H1 (cell line): ENCODE results near the gene HKDC1. TPM values are rescaled to one million over a fixed set of nuclear protein-coding genes. Genes with fewer than 3 reads are reported as not detected.
A peak's percentile ranks its signal among the peaks of the same experiment; 100 is the strongest.

Experiments
- CTCF ChIA-PET: fragments of 300-600 bp; sonication (Branson Sonifier 250); formaldehyde crosslinking; loops from one replicate; lab custom pipeline; 2021; ENCODE audit not compliant: partially characterized antibody; lab: Charles Lee
- POLR2A ChIA-PET: fragments of 300-600 bp; sonication (Branson Sonifier 250); formaldehyde crosslinking; loops from one replicate; lab custom pipeline; 2021; ENCODE audit warnings: inconsistent platforms; ENCODE audit not compliant: partially characterized antibody; lab: Charles Lee
- DNase-seq, 2 experiments: peaks; one replicate each; pipeline versions ENCODE4 v3.0.0 to v3.0.0-alpha.2; 2010 to 2022; ENCODE audit warnings: low spot score in 2 of 2, low read depth in 1 of 2, mixed read lengths in 1 of 2
- FAIRE-seq: peaks from 2 replicates; lab custom pipeline; 2011; peaks lifted over from hg19 to GRCh38; lab: Jason Lieb, UNC
- H2AFZ ChIP-seq: 2 replicates; pipeline ENCODE4 v1.8.1; 2012; ENCODE audit warnings: low read length, inconsistent platforms
- H2AK5ac ChIP-seq: 2 replicates; pipeline ENCODE4 v1.6.1; 2013; ENCODE audit warnings: low read depth, low read length
- H2BK120ac ChIP-seq: replicated peaks from 2 replicates; pipeline ENCODE3; 2013; ENCODE audit warnings: low read depth, low read length, inconsistent platforms
- H2BK12ac ChIP-seq: 2 replicates; pipeline ENCODE4 v1.6.1; 2013; ENCODE audit warnings: low read depth, low read length
- H2BK15ac ChIP-seq: 2 replicates; pipeline ENCODE4 v1.6.1; 2013; ENCODE audit warnings: low read length
- H2BK20ac ChIP-seq: 2 replicates; pipeline ENCODE4 v1.6.1; 2013; ENCODE audit warnings: low read length
- H2BK5ac ChIP-seq: 2 replicates; pipeline ENCODE4 v1.6.1; 2013; ENCODE audit warnings: low read depth, low read length
- H3K14ac ChIP-seq: 2 replicates; pipeline ENCODE4 v1.6.1; 2013; ENCODE audit warnings: inconsistent platforms; ENCODE audit not compliant: insufficient read length
- H3K18ac ChIP-seq: 2 replicates; pipeline ENCODE4 v1.6.1; 2013; ENCODE audit warnings: low read length; ENCODE audit errors: extremely low read depth
- H3K23ac ChIP-seq: 2 replicates; pipeline ENCODE4 v1.6.1; 2013; ENCODE audit warnings: inconsistent platforms; ENCODE audit not compliant: insufficient read length
- H3K23me2 ChIP-seq: 2 replicates; pipeline ENCODE4 v1.6.1; 2013; ENCODE audit warnings: low read depth, low read length
- H3K27ac ChIP-seq: 2 replicates; pipeline ENCODE4 v1.6.1; 2011; ENCODE audit warnings: low read depth, low read length, inconsistent platforms
- H3K27me3 ChIP-seq, 4 experiments: replicated peaks in 1 of 4; 1 replicate in 1 of 4; 2 replicates in 3 of 4; pipeline versions ENCODE4 v1.6.1 to v1.8.1; 2011 to 2013; ENCODE audit warnings: low read length in 3 of 4, mild to moderate bottlenecking in 3 of 4, inconsistent platforms in 2 of 4, mixed read lengths in 2 of 4, moderate library complexity in 1 of 4; ENCODE audit not compliant: control insufficient read depth in 3 of 4, insufficient read depth in 3 of 4; ENCODE audit errors: extremely low read depth in 1 of 4
- H3K36me3 ChIP-seq, 4 experiments: 2 replicates each; pipeline versions ENCODE4 v1.6.1 to v1.8.1; 2011 to 2013; ENCODE audit warnings: mild to moderate bottlenecking in 4 of 4, low read length in 3 of 4, moderate library complexity in 2 of 4, control low read depth in 1 of 4, inconsistent platforms in 1 of 4; ENCODE audit not compliant: insufficient read depth in 4 of 4, control insufficient read depth in 2 of 4
- H3K4ac ChIP-seq: replicated peaks from 2 replicates; pipeline ENCODE3; 2013; ENCODE audit warnings: low read length, low read depth, mixed read lengths, inconsistent platforms; ENCODE audit not compliant: insufficient read length
- H3K4me1 ChIP-seq, 4 experiments: replicated peaks in 1 of 4; 1 replicate in 1 of 4; 2 replicates in 3 of 4; pipeline versions ENCODE4 v1.6.1 to v1.8.1; 2011 to 2013; ENCODE audit warnings: low read length in 3 of 4, inconsistent platforms in 2 of 4, mixed read lengths in 1 of 4; ENCODE audit not compliant: insufficient read depth in 4 of 4, control insufficient read depth in 3 of 4
- H3K4me2 ChIP-seq, 2 experiments: 2 replicates each; pipeline versions ENCODE4 v1.6.1 to v1.8.1; 2011 to 2013; ENCODE audit warnings: low read depth in 2 of 2, low read length in 2 of 2, control low read depth in 1 of 2, inconsistent platforms in 1 of 2, mild to moderate bottlenecking in 1 of 2; ENCODE audit not compliant: insufficient read depth in 1 of 2
- H3K4me3 ChIP-seq, 4 experiments: fragments of 200-600, 300-600 bp in 1 of 4; sonication (generic), shearing (Covaris generic), sonication (Bioruptor Twin) in 1 of 4; 2 replicates each; pipeline versions ENCODE4 v1.5.1 to v1.8.1; 2011 to 2016; ENCODE audit warnings: low read length in 4 of 4, low read depth in 3 of 4, control low read depth in 2 of 4, inconsistent platforms in 2 of 4, mild to moderate bottlenecking in 2 of 4, mixed read lengths in 1 of 4, moderate library complexity in 1 of 4; ENCODE audit not compliant: insufficient read depth in 2 of 4; ENCODE audit errors: extremely low read depth in 1 of 4
- H3K56ac ChIP-seq: replicated peaks from 2 replicates; pipeline ENCODE3; 2013; ENCODE audit warnings: low read depth, mild to moderate bottlenecking, mixed read lengths, low read length, inconsistent platforms; ENCODE audit not compliant: insufficient read length
- H3K79me1 ChIP-seq: 2 replicates; pipeline ENCODE4 v1.6.1; 2013; ENCODE audit warnings: low read depth, low read length, control low read depth
- H3K79me2 ChIP-seq, 2 experiments: 2 replicates each; pipeline versions ENCODE4 v1.6.1 to v1.8.1; 2012 to 2013; ENCODE audit warnings: low read length in 2 of 2, mild to moderate bottlenecking in 2 of 2, inconsistent platforms in 1 of 2; ENCODE audit not compliant: insufficient read depth in 2 of 2, control insufficient read depth in 1 of 2
- H3K9ac ChIP-seq, 4 experiments: replicated peaks in 1 of 4; 1 replicate in 1 of 4; 2 replicates in 3 of 4; pipeline versions ENCODE4 v1.6.1 to v1.8.1; 2011 to 2013; ENCODE audit warnings: low read depth in 3 of 4, low read length in 3 of 4, control low read depth in 2 of 4, mild to moderate bottlenecking in 2 of 4, moderate library complexity in 2 of 4, inconsistent platforms in 1 of 4; ENCODE audit errors: extremely low read depth in 1 of 4
- H3K9me3 ChIP-seq, 2 experiments: 2 replicates each; pipeline versions ENCODE4 v1.6.1 to v1.8.1; 2012 to 2013; ENCODE audit warnings: mild to moderate bottlenecking in 2 of 2, moderate library complexity in 2 of 2, control low read depth in 1 of 2, inconsistent platforms in 1 of 2, low read depth in 1 of 2, low read length in 1 of 2, mixed read lengths in 1 of 2; ENCODE audit not compliant: insufficient read depth in 2 of 2
- H4K20me1 ChIP-seq, 2 experiments: replicated peaks in 1 of 2; 2 replicates each; pipeline versions ENCODE3 to v1.8.1; 2011 to 2013; ENCODE audit warnings: inconsistent platforms in 2 of 2, low read length in 2 of 2, mild to moderate bottlenecking in 1 of 2; ENCODE audit not compliant: insufficient read depth in 2 of 2, control insufficient read depth in 1 of 2
- H4K5ac ChIP-seq: 2 replicates; pipeline ENCODE4 v1.6.1; 2013; ENCODE audit warnings: low read length, low read depth, mixed read lengths, inconsistent platforms; ENCODE audit not compliant: insufficient read length
- H4K8ac ChIP-seq: 2 replicates; pipeline ENCODE4 v1.8.0; 2013; ENCODE audit warnings: mild to moderate bottlenecking, moderate library complexity, low read length, inconsistent platforms; ENCODE audit not compliant: insufficient read depth; ENCODE audit errors: extremely low read depth
- H4K91ac ChIP-seq: replicated peaks from 2 replicates; pipeline ENCODE3; 2013; ENCODE audit warnings: low read length, mixed read lengths, inconsistent platforms; ENCODE audit not compliant: insufficient read length
- CBX5 ChIP-seq: fragments of 300-800, 300-1000 bp; sonication (generic); IDR thresholded peaks from 2 replicates; pipeline ENCODE4 v1.7.1; 2016; ENCODE audit warnings: antibody characterized with exemption, low read length, low read depth
- EP300 ChIP-seq, 2 experiments: IDR thresholded peaks; 1 replicate in 1 of 2; 2 replicates in 1 of 2; pipeline ENCODE4 v1.6.1; 2011 to 2012; ENCODE audit warnings: low read depth in 2 of 2, low read length in 2 of 2, mild to moderate bottlenecking in 2 of 2, borderline replicate concordance in 1 of 2, inconsistent platforms in 1 of 2, moderate library complexity in 1 of 2
- JUN ChIP-seq: IDR thresholded peaks from 2 replicates; pipeline ENCODE4 v1.6.1; 2011; ENCODE audit warnings: low read depth, mild to moderate bottlenecking, improper control_type of control experiment, low read length
- JUND ChIP-seq: IDR thresholded peaks from 2 replicates; pipeline ENCODE4 v1.6.1; 2011; ENCODE audit warnings: mild to moderate bottlenecking, improper control_type of control experiment, low read length
- KDM4A ChIP-seq: IDR thresholded peaks from one replicate; pipeline ENCODE4 v1.7.1; 2012; ENCODE audit warnings: low read depth, mild to moderate bottlenecking, moderate library complexity, low read length, inconsistent platforms; ENCODE audit not compliant: severe bottlenecking
- NANOG ChIP-seq: IDR thresholded peaks from 2 replicates; pipeline ENCODE4 v1.6.1; 2011; ENCODE audit warnings: low read length, low read depth, mild to moderate bottlenecking, inconsistent platforms; ENCODE audit not compliant: insufficient read depth, poor library complexity, severe bottlenecking
- NRF1 ChIP-seq: IDR thresholded peaks from 2 replicates; pipeline ENCODE4 v1.6.1; 2011; ENCODE audit warnings: mild to moderate bottlenecking, low read depth, low read length, improper control_type of control experiment
- RBBP5 ChIP-seq: IDR thresholded peaks from 2 replicates; pipeline ENCODE4 v1.7.1; 2012; ENCODE audit warnings: low read depth, mild to moderate bottlenecking, inconsistent platforms, low read length, moderate library complexity, borderline replicate concordance
- SAP30 ChIP-seq: fragments of 300-600 bp; sonication (generic); IDR thresholded peaks from 2 replicates; pipeline ENCODE4 v1.7.1; 2012; ENCODE audit warnings: low read length, moderate library complexity, mild to moderate bottlenecking, inconsistent platforms; ENCODE audit not compliant: insufficient read depth, insufficient replicate concordance
- SIRT6 ChIP-seq: IDR thresholded peaks from one replicate; pipeline ENCODE4 v1.7.1; 2012; ENCODE audit warnings: low read length, inconsistent platforms
- TAF7 ChIP-seq: optimal IDR thresholded peaks from 2 replicates; pipeline ENCODE3; 2011; ENCODE audit warnings: low read depth, mild to moderate bottlenecking, inconsistent platforms, low read length, moderate library complexity, borderline replicate concordance
- TCF12 ChIP-seq: IDR thresholded peaks from 2 replicates; pipeline ENCODE4 v1.6.1; 2011; ENCODE audit warnings: low read depth, mild to moderate bottlenecking, low read length
- YY1 ChIP-seq: IDR thresholded peaks from 2 replicates; pipeline ENCODE4 v1.6.1; 2011; ENCODE audit warnings: low read depth, mild to moderate bottlenecking, low read length
- WGBS, 2 experiments: shearing (Covaris generic) in 1 of 2; methylation state at CpG; one replicate each; pipeline versions ENCODE4 v1.1.6 to v1.1.7; 2013 to 2015; ENCODE audit warnings: low lambda C conversion rate in 2 of 2, mixed read lengths in 2 of 2, inconsistent platforms in 1 of 2, low coverage in 1 of 2, missing lambda C conversion rate in 1 of 2; ENCODE audit not compliant: insufficient replicate concordance in 2 of 2, insufficient coverage in 1 of 2, insufficient read length in 1 of 2; ENCODE audit errors: extremely low coverage in 1 of 2, missing lambda C conversion rate in 1 of 2; 5-methylcytosine and 5-hydroxymethylcytosine counted together
- polyA plus RNA-seq, 7 experiments: library from polyadenylated mRNA; depleted of rRNA in 3 of 7; stranded (reverse) in 5 of 7; unstranded in 2 of 7; fragments of >200 nt in 5 of 7; fragments of 200-250 nt in 2 of 7; gene quantifications; 1 replicate in 5 of 7; 2 replicates in 1 of 7; 4 replicates in 1 of 7; pipeline versions ENCODE4 v1.2.1 to v1.2.3, GENCODE V29; 2011 to 2013; ENCODE audit warnings: missing spikeins in 2 of 7, mixed read lengths in 2 of 7
- total RNA-seq: library from RNA; stranded (reverse); fragmentation: NEBNext Ultra II Directional; extraction: Animal tissue kit (Norgen Biotek cat#: 25700); gene quantifications from 2 replicates; pipeline ENCODE4 v1.2.1, GENCODE V29; 2021
- TF ChIP-seq, protein P1 (sequence below): IDR thresholded peaks from 2 replicates; pipeline ENCODE4 v1.6.1; 2012; ENCODE audit warnings: inconsistent platforms

HKDC1 gene
- total and polyA plus RNA-seq, 2 of the 8 experiments (the other 6 are each of a cell fraction or from before 2014, with no cell fraction given) = 0.12 to 0.78 TPM

- Histone ChIP-seq H3K4me3 (no peak overlapping the region), H2BK12ac (no peak overlapping the region), H3K4me2 (no peak overlapping the region), H3K23me2 (no peaks in the 10 kb centered on the region; the same call in 1 of the 2 replicates), H2BK5ac (0 out of 2 replicates have a peak overlapping the region, but pooled peaks have one; percentile 13), H3K79me1 (no peaks in the 10 kb centered on the region), H4K20me1 (no peaks in the 10 kb centered on the region), H2AFZ (no peak overlapping the region), H2BK15ac (no peak overlapping the region; the same call in 1 of the 2 replicates), H3K4ac (no peak overlapping the region), H4K91ac (no peak overlapping the region), H3K36me3 (no peaks in the 10 kb centered on the region), H3K27ac (no peak overlapping the region), H2BK20ac (0 out of 2 replicates have a peak overlapping the region, but pooled peaks have one; percentile 29), H3K9me3 (no peaks in the 10 kb centered on the region), H3K4me1 (peaks cover 1 to 9% (median 3%) of the 10 kb centered on the region in 4 experiments; a peak in 6 of 7 replicates), H3K9ac (no peak overlapping the region), H3K18ac (no peak overlapping the region), H3K56ac (no peak overlapping the region), H3K23ac (no peak overlapping the region), H3K79me2 (no peaks in the 10 kb centered on the region), H4K8ac (no peak overlapping the region), H2BK120ac (no peak overlapping the region), H4K5ac (no peak overlapping the region), H3K27me3 (no peaks in the 10 kb centered on the region), H2AK5ac (no peak overlapping the region), H3K14ac (no peak overlapping the region)
- 87% methylated on average over 4 of the region's 4 CpGs; no CpG with 5 or more reads in 1 of the 2 experiments for WGBS, 2 experiments
- TF ChIP-seq JUND = no peak
- no peak for TF ChIP-seq KDM4A
- TF ChIP-seq RBBP5 = no peak
- TF ChIP-seq YY1 = no peak
- TF ChIP-seq TCF12 = no peak
- TF ChIP-seq JUN = no peak
- TF ChIP-seq NANOG = no peak
- TF ChIP-seq NRF1 = no peak
- TF ChIP-seq EP300 (IDR thresholded peaks at IDR 0.05; ENCODE audit: borderline replicate concordance in 1 of 2, low read depth in 2 of 2, low read length in 2 of 2) = no peak
- no peak for TF ChIP-seq SIRT6
- TF ChIP-seq TAF7 = no peak
- TF ChIP-seq SAP30 = no peak
- TF ChIP-seq CBX5 = no peak
- TF ChIP-seq, protein P1, sequence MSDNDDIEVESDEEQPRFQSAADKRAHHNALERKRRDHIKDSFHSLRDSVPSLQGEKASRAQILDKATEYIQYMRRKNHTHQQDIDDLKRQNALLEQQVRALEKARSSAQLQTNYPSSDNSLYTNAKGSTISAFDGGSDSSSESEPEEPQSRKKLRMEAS = no peak
- ChIA-PET POLR2A (no interaction called here), CTCF (interaction anchor here (1.0 to 2.0 kb wide), 4 partner anchors 12 to 204 kb away, joined by 3 to 7 read pairs (median 4); no protein-coding TSS in a partner anchor)
- FAIRE-seq = no peak
- DNase-seq = no peak
Observed at GRCh38 chr10:69311309-69311708, 91.2 kb downstream of the HKDC1 start.
